Activated naive CD8-positive, alpha-beta T cell treated with anti-CD3 and anti-CD28 coated beads, Interleukin-2, amount 50 U/mL, for 24 hours (primary cell): ENCODE measurements around the gene CHM.
"Not testable (repeated sequence)": the region's sequence is repeated elsewhere in the genome, so short reads cannot be mapped to it uniquely, and the experiment has no call there.

Experiments used
- ATAC-seq: fragments of 150-1000 bp; cut with Tn5 transposase; one replicate; pipeline ENCODE4 v1.10.0; 2021
- DNase-seq: peaks from one replicate; pipeline ENCODE4 v3.0.0; 2021
- H3K27ac Mint-ChIP-seq: one replicate; pipeline ENCODE4 v1.8.0; 2021; ENCODE audit warnings: mild to moderate bottlenecking, mixed read lengths
- H3K27me3 Mint-ChIP-seq: one replicate; pipeline ENCODE4 v1.8.0; 2021; ENCODE audit warnings: mixed read lengths
- H3K36me3 Mint-ChIP-seq: one replicate; pipeline ENCODE4 v1.8.0; 2021; ENCODE audit warnings: low read depth, mixed read lengths
- H3K4me1 Mint-ChIP-seq: one replicate; pipeline ENCODE4 v1.8.0; 2021; ENCODE audit warnings: mixed read lengths
- H3K4me3 Mint-ChIP-seq: one replicate; pipeline ENCODE4 v1.8.0; 2021; ENCODE audit warnings: mild to moderate bottlenecking, moderate library complexity, mixed read lengths
- H3K9me3 Mint-ChIP-seq: one replicate; pipeline ENCODE4 v1.8.0; 2021; ENCODE audit warnings: mixed read lengths

CHM gene

DNA sequence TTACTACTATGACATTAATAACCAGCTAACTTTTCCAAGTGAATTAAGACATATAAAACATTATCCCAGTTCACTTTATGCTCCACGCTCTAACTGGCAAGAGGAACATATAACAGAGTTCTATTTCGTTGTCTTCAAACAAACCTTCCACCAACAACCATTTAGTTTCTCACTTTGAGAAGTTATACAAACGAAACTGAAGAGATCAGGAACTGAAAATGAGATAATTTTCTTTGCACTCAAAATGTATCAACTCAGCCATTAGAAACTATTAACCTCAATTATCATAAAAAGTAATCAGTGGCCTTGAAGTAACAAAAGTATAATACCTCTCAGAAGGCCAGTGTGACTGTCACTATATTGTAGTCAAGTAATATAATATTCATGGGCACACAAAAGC is 70.1 kb downstream of the CHM start:
- H3K27ac Mint-ChIP-seq: no peak overlapping the region
- DNase-seq: no peak
- H3K4me3 Mint-ChIP-seq: no peak overlapping the region
- no peaks in the 10 kb centered on the region for H3K4me1 Mint-ChIP-seq
- H3K36me3 Mint-ChIP-seq: peaks cover 32% of the 10 kb centered on the region
- no peak for ATAC-seq
- H3K9me3 Mint-ChIP-seq: no peaks in the 10 kb centered on the region
- H3K27me3 Mint-ChIP-seq: no peaks in the 10 kb centered on the region

GRCh38 chrX:85972351-85972750 is 75.0 kb downstream of the CHM start:
- H3K27me3 Mint-ChIP-seq, H3K4me1 Mint-ChIP-seq, H3K27ac Mint-ChIP-seq: not testable (repeated sequence)

DNA sequence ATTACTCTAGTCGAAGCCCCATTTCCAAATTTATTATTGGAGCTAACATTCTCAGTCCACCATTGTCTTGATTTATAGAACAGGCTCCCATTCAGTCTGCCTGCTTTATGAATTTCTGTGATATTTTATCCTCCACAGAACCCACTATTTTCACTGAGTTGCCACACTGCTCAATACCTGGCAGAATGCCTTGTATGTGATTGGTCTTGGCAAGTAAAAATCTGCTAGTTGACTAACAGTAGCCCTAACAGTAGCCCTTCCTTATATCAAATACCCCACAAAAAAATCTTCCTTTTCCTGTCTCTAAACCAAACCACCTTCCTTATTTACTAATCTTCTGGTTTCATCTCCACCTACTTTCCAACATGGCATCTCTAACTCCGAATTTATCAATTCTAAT is 82.6 kb downstream of the CHM start:
- Mint-ChIP-seq H3K27ac (no peak overlapping the region), H3K9me3 (no peaks in the 10 kb centered on the region), H3K36me3 (peaks cover 6% of the 10 kb centered on the region), H3K27me3 (no peaks in the 10 kb centered on the region), H3K4me1 (no peaks in the 10 kb centered on the region), H3K4me3 (no peak overlapping the region)
- DNase-seq: no peak
- no peak for ATAC-seq

More at GRCh38 chrX:85972351-85972750, 75.0 kb downstream of the CHM start:
- H3K9me3 Mint-ChIP-seq, ATAC-seq, H3K4me3 Mint-ChIP-seq, DNase-seq: not testable (repeated sequence)
- peaks cover 18% of the 10 kb centered on the region for H3K36me3 Mint-ChIP-seq

DNA sequence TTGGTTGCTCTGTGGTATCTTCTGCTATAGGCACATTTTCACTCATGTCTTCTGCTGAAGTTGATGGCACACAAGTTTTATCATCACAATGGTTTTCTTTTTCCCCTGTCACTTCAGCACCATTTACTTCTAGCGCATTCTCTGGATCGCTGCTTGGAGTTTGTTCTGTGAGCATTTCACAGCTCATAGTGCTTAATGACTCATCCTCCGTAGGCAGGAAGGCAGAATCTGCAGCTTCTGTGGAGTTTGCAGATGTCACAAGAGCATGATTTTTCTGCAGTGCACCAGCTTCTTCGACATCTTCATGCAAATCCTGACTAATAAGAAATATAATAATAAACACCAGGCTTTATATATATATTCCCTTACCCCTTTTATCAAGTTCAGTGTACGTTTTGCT is 83.6 kb downstream of the CHM start:
- ATAC-seq (no peak), DNase-seq (no peak)
- Mint-ChIP-seq H3K27me3 (no peaks in the 10 kb centered on the region), H3K27ac (no peak overlapping the region), H3K4me1 (no peaks in the 10 kb centered on the region), H3K36me3 (peaks cover 6% of the 10 kb centered on the region), H3K9me3 (no peaks in the 10 kb centered on the region), H3K4me3 (no peak overlapping the region)

GRCh38 chrX:85955510-85955909 is 91.8 kb downstream of the CHM start:
- peaks cover 33% of the 10 kb centered on the region for H3K36me3 Mint-ChIP-seq
- ATAC-seq: no peak
- no peak overlapping the region for H3K27ac Mint-ChIP-seq
- no peaks in the 10 kb centered on the region for H3K27me3 Mint-ChIP-seq
- no peak for DNase-seq
- H3K9me3 Mint-ChIP-seq: peaks cover 9% of the 10 kb centered on the region
- no peaks in the 10 kb centered on the region for H3K4me1 Mint-ChIP-seq
- no peak overlapping the region for H3K4me3 Mint-ChIP-seq

DNA sequence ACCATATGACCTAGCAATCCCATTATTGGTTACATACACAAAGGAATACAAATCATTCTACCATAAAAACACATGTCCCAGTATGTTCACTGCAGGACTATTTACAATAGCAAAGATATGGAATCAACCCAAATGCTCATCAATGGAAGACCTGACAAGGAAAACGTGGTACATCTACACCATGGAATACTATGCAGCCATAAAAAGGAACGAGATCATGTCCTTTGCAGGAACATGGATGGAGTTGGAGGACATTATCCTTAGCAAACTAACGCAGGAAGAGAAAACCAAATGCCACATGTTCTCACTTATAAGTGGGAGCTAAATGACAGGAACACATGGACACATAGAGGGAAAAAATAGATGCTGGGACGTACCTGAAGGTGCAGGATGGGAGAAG is 102.6 kb downstream of the CHM start:
- H3K27ac Mint-ChIP-seq, DNase-seq, ATAC-seq, H3K9me3 Mint-ChIP-seq, H3K4me1 Mint-ChIP-seq, H3K27me3 Mint-ChIP-seq, H3K4me3 Mint-ChIP-seq: not testable (repeated sequence)
- peaks cover 39% of the 10 kb centered on the region for H3K36me3 Mint-ChIP-seq

- ATAC-seq: no peak
- Mint-ChIP-seq H3K9me3 (peaks cover 6% of the 10 kb centered on the region), H3K36me3 (peaks cover 22% of the 10 kb centered on the region), H3K27ac (no peak overlapping the region), H3K4me3 (no peak overlapping the region), H3K4me1 (no peaks in the 10 kb centered on the region), H3K27me3 (no peaks in the 10 kb centered on the region)
- no peak for DNase-seq
Measured at GRCh38 chrX:85941275-85941674, 106.1 kb downstream of the CHM start.

- H3K4me1 Mint-ChIP-seq, ATAC-seq, H3K4me3 Mint-ChIP-seq, H3K27ac Mint-ChIP-seq, DNase-seq, H3K27me3 Mint-ChIP-seq, H3K9me3 Mint-ChIP-seq: not testable (repeated sequence)
- peaks cover 12% of the 10 kb centered on the region for H3K36me3 Mint-ChIP-seq
Measured at GRCh38 chrX:85939942-85940341, 107.4 kb downstream of the CHM start.

- H3K27me3 Mint-ChIP-seq, H3K9me3 Mint-ChIP-seq, H3K27ac Mint-ChIP-seq, H3K4me3 Mint-ChIP-seq, DNase-seq, H3K4me1 Mint-ChIP-seq, ATAC-seq, H3K36me3 Mint-ChIP-seq: not testable (repeated sequence)
Measured at GRCh38 chrX:85934399-85934798, 113.0 kb downstream of the CHM start.

DNA sequence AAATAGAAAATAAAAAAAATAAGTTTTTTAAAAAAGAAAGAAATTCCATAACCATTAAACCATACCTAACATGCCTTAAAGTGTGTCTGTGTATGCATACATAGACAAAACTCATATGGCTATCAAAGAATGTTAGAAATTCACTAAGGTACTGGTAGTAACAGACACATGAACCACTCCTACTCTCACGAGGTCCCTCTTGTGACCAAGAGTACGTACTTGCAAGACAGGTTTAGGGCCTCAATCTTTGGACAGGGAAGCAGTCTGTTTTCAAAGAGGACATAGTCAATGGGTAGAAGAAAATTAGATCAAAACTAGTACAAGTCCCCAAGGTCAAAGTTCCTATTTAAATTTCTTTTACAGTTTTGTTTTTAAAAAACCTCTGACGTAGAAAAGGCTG is 117.3 kb downstream of the CHM start:
- H3K27me3 Mint-ChIP-seq: no peaks in the 10 kb centered on the region
- H3K4me3 Mint-ChIP-seq: no peak overlapping the region
- DNase-seq (no peak), ATAC-seq (no peak)
- H3K9me3 Mint-ChIP-seq: peaks cover 2% of the 10 kb centered on the region
- H3K4me1 Mint-ChIP-seq: peaks cover 3% of the 10 kb centered on the region
- H3K36me3 Mint-ChIP-seq: peaks cover 4% of the 10 kb centered on the region
- no peak overlapping the region for H3K27ac Mint-ChIP-seq

- H3K36me3 Mint-ChIP-seq: no peaks in the 10 kb centered on the region
- DNase-seq (no peak), ATAC-seq (no peak)
- H3K9me3 Mint-ChIP-seq: no peaks in the 10 kb centered on the region
- H3K27ac Mint-ChIP-seq: no peak overlapping the region
- peaks cover 9% of the 10 kb centered on the region for H3K4me1 Mint-ChIP-seq
- no peak overlapping the region for H3K4me3 Mint-ChIP-seq
- H3K27me3 Mint-ChIP-seq: no peaks in the 10 kb centered on the region
Measured at GRCh38 chrX:85928606-85929005, 118.8 kb downstream of the CHM start.

DNA sequence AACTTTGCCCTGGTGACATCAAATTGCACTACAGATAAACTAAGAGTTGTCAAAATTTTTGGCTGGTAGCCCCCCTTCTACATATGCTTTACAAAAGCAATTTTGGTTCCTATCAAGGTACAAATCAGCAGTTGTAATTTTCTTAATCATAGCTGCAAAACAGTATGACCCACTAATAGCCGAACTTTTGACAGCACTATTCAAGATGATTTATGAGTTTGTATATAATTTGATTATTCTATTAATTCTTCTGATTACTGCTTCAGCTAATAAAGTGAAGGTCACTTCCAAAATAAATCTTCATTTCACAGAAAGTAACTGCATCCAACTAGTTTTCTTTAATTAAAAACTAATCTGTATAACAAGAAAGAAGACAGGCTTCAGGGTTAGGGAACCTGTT is 119.6 kb downstream of the CHM start:
- no peak for ATAC-seq
- peaks cover 16% of the 10 kb centered on the region for H3K4me1 Mint-ChIP-seq
- DNase-seq: no peak
- no peak overlapping the region for H3K4me3 Mint-ChIP-seq
- no peaks in the 10 kb centered on the region for H3K9me3 Mint-ChIP-seq
- no peak overlapping the region for H3K27ac Mint-ChIP-seq
- H3K36me3 Mint-ChIP-seq: peaks cover 2% of the 10 kb centered on the region
- no peaks in the 10 kb centered on the region for H3K27me3 Mint-ChIP-seq

DNA sequence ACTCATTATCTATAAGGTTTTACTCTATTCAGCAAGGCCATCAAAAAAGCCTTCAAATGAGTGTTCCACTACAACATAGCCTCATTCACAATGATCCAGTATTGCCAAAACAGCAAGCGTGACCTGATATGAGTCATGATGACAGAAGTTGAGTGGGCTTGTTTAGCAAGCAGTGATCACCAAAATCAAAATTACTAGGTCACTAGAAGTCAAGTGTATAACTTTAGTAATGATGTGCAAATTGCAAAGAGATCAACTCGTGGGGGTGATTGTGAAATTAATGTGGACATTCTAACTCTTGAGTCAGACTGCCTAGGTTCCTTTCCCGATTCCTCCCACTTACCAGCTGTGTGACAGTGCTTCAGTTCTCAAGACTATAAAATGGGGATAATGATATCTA is 124.5 kb downstream of the CHM start:
- Mint-ChIP-seq H3K36me3 (peaks cover 17% of the 10 kb centered on the region), H3K27me3 (no peaks in the 10 kb centered on the region), H3K4me3 (no peak overlapping the region), H3K27ac (no peak overlapping the region), H3K9me3 (no peaks in the 10 kb centered on the region), H3K4me1 (peaks cover 13% of the 10 kb centered on the region)
- ATAC-seq: no peak
- no peak for DNase-seq

GRCh38 chrX:85916656-85917280 is 130.6 kb downstream of the CHM start:
- ATAC-seq, H3K4me3 Mint-ChIP-seq, H3K27me3 Mint-ChIP-seq, DNase-seq, H3K9me3 Mint-ChIP-seq, H3K27ac Mint-ChIP-seq: not testable (repeated sequence)
- peaks cover 26% of the 10 kb centered on the region for H3K36me3 Mint-ChIP-seq
- peaks cover 10% of the 10 kb centered on the region for H3K4me1 Mint-ChIP-seq

DNA sequence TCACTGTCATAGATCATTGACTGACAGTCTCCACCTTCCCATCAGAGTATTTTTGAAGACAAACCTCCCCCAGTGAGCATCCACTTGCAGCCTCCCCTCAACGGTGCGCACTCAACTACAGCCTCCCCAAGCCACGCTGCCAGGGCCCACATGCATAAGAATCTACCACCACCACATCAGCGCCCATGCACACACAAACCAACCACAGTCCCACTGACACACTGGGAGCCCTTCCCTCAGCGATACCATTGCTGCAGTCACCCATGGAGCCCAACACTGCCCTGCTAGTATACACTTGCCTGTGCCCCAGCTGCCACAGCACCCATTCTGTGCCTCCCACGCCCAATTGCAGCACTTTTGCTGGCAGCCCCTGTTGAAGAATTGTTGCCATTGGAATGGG is 132.9 kb downstream of the CHM start:
- no peak overlapping the region for H3K4me3 Mint-ChIP-seq
- DNase-seq (no peak), ATAC-seq (no peak)
- no peaks in the 10 kb centered on the region for H3K27me3 Mint-ChIP-seq
- H3K4me1 Mint-ChIP-seq: peaks cover 12% of the 10 kb centered on the region
- H3K27ac Mint-ChIP-seq: no peak overlapping the region
- H3K9me3 Mint-ChIP-seq: peaks cover 3% of the 10 kb centered on the region
- H3K36me3 Mint-ChIP-seq: peaks cover 20% of the 10 kb centered on the region

DNA sequence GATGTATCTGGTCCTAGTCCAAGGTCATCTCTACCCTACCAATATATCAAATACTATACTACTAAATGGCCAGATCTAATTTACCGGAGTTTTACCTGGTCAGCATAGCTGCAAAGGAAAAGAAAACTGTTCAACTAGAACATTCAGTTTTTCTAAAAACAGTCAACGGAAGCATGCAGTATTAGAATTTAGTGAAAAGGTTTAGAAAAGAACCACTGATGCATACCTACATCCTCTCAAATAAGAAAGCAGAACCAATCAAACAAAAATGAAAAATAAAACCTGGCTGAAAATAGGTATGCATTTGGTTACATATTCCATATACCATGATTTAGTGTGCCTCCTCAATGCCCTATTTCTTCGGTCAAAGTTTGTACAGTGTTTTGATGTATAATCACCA is 140.0 kb downstream of the CHM start:
- Mint-ChIP-seq H3K9me3 (no peaks in the 10 kb centered on the region), H3K27me3 (no peaks in the 10 kb centered on the region), H3K36me3 (peaks cover 9% of the 10 kb centered on the region), H3K4me3 (no peak overlapping the region), H3K4me1 (peaks cover 3% of the 10 kb centered on the region), H3K27ac (no peak overlapping the region)
- ATAC-seq (no peak), DNase-seq (no peak)
